Ascending aorta (tissue), 2 donors: ENCODE data around the gene ZC2HC1C. TPM values are rescaled to one million over a fixed set of nuclear protein-coding genes. Genes with fewer than 3 reads are reported as not detected.
"Not testable (repeated sequence)": the region's sequence is repeated elsewhere in the genome, so short reads cannot be mapped to it uniquely, and the experiment has no call there.

ENCODE experiments used
- DNase-seq, 2 donors: peaks; one replicate each; pipeline ENCODE4 v3.0.0-alpha.2; 2019; ENCODE audit warnings: low spot score in 2 of 2
- H3K27ac ChIP-seq, 2 donors: fragments of 200-600 bp; sonication (generic); one replicate each; pipeline ENCODE4 v1.5.1; 2016 to 2017; ENCODE audit warnings: mild to moderate bottlenecking in 1 of 2
- H3K27me3 ChIP-seq: fragments of 200-600 bp; sonication (generic); one replicate; pipeline ENCODE4 v1.5.1; 2017
- H3K36me3 ChIP-seq, 2 donors: fragments of 200-600 bp; sonication (generic); one replicate each; pipeline ENCODE4 v1.5.1; 2016
- H3K4me1 ChIP-seq, 2 donors: fragments of 200-600 bp; sonication (generic); one replicate each; pipeline ENCODE4 v1.5.1; 2016 to 2017; ENCODE audit warnings: mild to moderate bottlenecking in 1 of 2
- H3K4me3 ChIP-seq, 2 donors: fragments of 200-600 bp; sonication (generic); one replicate each; pipeline ENCODE4 v1.5.1; 2016 to 2017; ENCODE audit warnings: mild to moderate bottlenecking in 1 of 2
- H3K9me3 ChIP-seq, 2 donors: fragments of 200-600 bp; sonication (generic); one replicate each; pipeline ENCODE4 v1.5.1; 2016
- intact Hi-C: fragments of 100-400 bp; cut with DNase I; formaldehyde crosslinking; loops from one replicate; pipeline ENCODE4 v1.15.1; 2023
- total RNA-seq: library from RNA; depleted of rRNA; stranded (reverse); fragments of >200 nt; gene quantifications from one replicate; pipeline ENCODE4 v1.1.0, GENCODE V29; 2016
- TF ChIP-seq, protein P1 (sequence below), 3 experiments: fragments of 200-600 bp in 2 of 3; fragments of 450-650 bp in 1 of 3; sonication (generic) in 2 of 3; IDR thresholded peaks; one replicate each; pipeline ENCODE4 v1.5.1; 2016 to 2019; ENCODE audit warnings: antibody characterized with exemption in 3 of 3, mild to moderate bottlenecking in 1 of 3, moderate library complexity in 1 of 3

The ZC2HC1C gene
- total RNA-seq, 1 donor from 2014 or later = not detected

DNA sequence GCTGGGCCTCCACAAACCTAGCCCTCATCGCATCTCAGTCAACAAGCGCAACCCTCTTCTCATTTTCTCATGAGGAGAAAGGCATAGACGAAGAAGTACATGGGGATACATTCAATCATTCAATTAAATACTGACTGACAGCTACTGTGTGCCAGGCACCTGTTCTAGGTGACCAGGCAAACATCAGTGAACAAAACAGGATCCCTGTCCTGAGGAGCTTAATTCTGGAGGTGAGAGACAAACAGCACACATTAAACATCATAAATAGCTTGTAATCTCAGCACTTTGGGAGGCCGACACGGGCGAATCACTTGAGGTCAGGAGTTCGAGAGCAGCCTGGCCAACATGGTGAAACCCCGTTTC is 5.3 kb upstream of the ZC2HC1C start:
- Histone ChIP-seq H3K27me3 (no peaks in the 10 kb centered on the region), H3K4me1 (peaks cover 3 to 9% of the 10 kb centered on the region in 2 donors), H3K36me3 (no peaks in the 10 kb centered on the region), H3K4me3 (peak overlapping the region; percentile 85 to 89), H3K27ac (peak overlapping the region in 1 of 2 donors; percentile 74), H3K9me3 (no peaks in the 10 kb centered on the region)
- intact Hi-C loops = no loop called here
- DNase-seq = no peak
- TF ChIP-seq, protein P1, sequence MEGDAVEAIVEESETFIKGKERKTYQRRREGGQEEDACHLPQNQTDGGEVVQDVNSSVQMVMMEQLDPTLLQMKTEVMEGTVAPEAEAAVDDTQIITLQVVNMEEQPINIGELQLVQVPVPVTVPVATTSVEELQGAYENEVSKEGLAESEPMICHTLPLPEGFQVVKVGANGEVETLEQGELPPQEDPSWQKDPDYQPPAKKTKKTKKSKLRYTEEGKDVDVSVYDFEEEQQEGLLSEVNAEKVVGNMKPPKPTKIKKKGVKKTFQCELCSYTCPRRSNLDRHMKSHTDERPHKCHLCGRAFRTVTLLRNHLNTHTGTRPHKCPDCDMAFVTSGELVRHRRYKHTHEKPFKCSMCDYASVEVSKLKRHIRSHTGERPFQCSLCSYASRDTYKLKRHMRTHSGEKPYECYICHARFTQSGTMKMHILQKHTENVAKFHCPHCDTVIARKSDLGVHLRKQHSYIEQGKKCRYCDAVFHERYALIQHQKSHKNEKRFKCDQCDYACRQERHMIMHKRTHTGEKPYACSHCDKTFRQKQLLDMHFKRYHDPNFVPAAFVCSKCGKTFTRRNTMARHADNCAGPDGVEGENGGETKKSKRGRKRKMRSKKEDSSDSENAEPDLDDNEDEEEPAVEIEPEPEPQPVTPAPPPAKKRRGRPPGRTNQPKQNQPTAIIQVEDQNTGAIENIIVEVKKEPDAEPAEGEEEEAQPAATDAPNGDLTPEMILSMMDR (IDR thresholded peaks at IDR 0.05) = no peak

DNA sequence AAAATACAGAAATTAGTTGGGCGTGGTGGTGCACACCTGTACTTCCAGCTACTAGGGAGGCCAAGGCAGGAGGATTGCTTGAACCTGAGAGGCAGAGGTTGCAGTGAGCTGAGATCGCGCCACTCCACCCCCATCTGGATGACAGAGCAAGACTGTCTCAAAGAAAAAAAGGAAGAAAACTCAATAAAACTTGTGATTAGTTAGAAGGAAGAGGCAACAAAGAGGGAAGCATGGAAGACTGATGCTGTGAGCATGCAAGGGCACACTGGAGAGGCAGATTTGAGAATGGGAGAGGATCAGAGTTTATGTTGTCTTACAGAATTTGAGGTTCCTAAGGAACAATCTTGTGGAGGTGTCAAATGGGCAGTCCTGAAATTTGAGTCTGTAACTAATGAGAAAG is 2.8 kb upstream of the ZC2HC1C start:
- Histone ChIP-seq H3K4me3 (no peak overlapping the region), H3K27me3 (no peaks in the 10 kb centered on the region), H3K4me1 (peaks cover 3 to 15% of the 10 kb centered on the region in 2 donors), H3K9me3 (no peaks in the 10 kb centered on the region), H3K36me3 (no peaks in the 10 kb centered on the region), H3K27ac (no peak overlapping the region)
- intact Hi-C loops = loop anchor here (5.0 kb wide), 1 partner anchor 231 kb away; no protein-coding TSS in a partner anchor
- TF ChIP-seq, protein P1 (IDR thresholded peaks at IDR 0.05) = no peak
- no peak for DNase-seq

DNA sequence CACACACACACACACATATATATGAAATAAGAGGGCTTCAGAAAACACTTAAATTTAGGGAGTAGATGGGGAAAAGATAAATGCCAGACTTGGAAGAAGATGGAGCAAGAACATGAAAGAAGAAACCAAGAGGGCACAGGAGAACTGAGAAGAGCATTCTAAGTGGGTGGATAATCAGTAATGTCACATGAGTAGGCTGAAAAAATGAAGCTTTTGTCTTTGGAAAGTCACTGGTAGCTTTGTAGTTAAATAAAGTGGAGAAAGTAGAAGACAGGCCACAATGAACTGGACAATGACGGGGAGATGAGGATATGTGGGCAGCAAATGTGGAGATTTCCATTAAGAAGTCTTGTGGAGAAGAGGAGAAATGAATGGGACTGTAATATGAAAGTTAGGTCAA is 2.2 kb upstream of the ZC2HC1C start:
- no peaks in the 10 kb centered on the region for H3K27me3 ChIP-seq
- H3K9me3 ChIP-seq = no peaks in the 10 kb centered on the region
- TF ChIP-seq, protein P1 (IDR thresholded peaks at IDR 0.05) = no peak
- no peak for DNase-seq
- peaks cover 3 to 15% of the 10 kb centered on the region in 2 donors for H3K4me1 ChIP-seq
- no peak overlapping the region for H3K27ac ChIP-seq
- H3K4me3 ChIP-seq = no peak overlapping the region
- intact Hi-C loops = loop anchor here (5.0 kb wide), 1 partner anchor 230 kb away; no protein-coding TSS in a partner anchor
- H3K36me3 ChIP-seq = no peaks in the 10 kb centered on the region

DNA sequence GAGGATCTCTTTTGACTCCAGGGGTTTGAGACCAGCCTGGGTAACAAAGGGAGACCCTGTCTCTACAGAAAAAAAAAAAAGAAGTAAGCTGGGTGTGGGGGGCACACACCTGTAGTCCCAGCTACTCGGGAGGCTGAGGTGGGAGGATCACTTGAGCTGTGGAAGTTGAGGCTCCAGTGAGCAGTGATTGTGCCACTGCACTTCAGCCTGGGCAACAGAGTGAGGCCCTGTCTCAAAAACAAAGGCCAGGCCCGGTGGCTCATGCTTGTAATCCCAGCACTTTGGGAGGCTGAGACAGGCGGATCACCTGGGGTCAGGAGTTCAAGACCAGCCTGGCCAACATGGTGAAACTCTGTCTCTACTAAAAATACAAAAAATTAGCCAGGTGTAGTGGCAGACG is 1.7 kb upstream of the ZC2HC1C start:
- intact Hi-C loops = loop anchor here (2.0 to 5.0 kb wide), 2 partner anchors 65 to 230 kb away; partner anchors contain the start of gene EIF2B2
- not testable (repeated sequence) for H3K36me3 ChIP-seq, DNase-seq, H3K9me3 ChIP-seq, H3K27me3 ChIP-seq
- Histone ChIP-seq H3K4me1 (peaks cover 3 to 15% of the 10 kb centered on the region in 2 donors), H3K4me3 (peak overlapping the region in 1 of 2 donors; percentile 84), H3K27ac (peak overlapping the region; percentile 83 to 91)

DNA sequence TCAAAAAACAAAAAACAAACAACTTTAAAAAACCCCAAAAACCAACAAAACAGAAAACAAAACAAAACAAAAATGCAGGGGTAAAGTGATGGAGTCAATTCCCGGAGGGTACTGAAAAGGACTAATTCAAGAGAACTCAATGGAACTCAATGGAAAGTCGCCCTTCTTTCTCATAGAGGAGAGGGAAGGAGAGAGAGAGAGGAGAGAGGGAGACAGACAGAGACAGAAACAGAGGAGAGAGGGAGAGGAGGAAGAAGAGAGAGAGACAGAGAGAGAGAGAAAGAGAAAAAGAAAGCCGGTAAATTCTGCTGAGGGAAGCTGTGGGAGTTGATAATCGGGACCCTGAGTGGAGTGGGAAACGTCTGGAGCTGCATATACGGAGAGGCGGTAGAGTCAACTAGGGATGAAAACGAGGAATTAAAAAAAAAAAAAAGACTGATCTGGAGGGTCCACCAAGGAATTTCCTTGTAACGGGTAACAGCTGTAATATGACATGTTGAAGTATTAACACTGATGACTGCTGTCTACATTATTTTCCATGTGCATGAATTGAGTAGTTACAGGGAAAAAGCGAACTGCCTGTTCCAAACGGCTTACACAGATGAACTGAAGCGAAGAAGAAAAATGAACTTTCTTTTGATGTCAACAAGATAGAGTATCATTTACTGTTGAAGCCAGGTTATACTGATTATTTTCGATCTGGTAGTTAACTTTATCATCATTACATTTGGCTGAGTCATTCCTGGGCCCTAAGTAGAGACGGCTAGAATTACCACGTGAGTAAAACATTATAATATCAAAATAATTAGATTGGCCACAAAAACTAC is 934 bp upstream of the ZC2HC1C start:
- no peak for DNase-seq
- H3K9me3 ChIP-seq = no peaks in the 10 kb centered on the region
- peak overlapping the region; percentile 59 to 84 for H3K4me3 ChIP-seq
- H3K36me3 ChIP-seq = no peaks in the 10 kb centered on the region
- TF ChIP-seq, protein P1 (IDR thresholded peaks at IDR 0.05) = no peak
- H3K27ac ChIP-seq = peak overlapping the region; percentile 83 to 91
- H3K4me1 ChIP-seq = peaks cover 3 to 15% of the 10 kb centered on the region in 2 donors
- H3K27me3 ChIP-seq = no peaks in the 10 kb centered on the region
- intact Hi-C loops = loop anchor here (1.0 to 5.0 kb wide), 4 partner anchors 17 to 229 kb away; partner anchors contain the start of genes EIF2B2 and MLH3

DNA sequence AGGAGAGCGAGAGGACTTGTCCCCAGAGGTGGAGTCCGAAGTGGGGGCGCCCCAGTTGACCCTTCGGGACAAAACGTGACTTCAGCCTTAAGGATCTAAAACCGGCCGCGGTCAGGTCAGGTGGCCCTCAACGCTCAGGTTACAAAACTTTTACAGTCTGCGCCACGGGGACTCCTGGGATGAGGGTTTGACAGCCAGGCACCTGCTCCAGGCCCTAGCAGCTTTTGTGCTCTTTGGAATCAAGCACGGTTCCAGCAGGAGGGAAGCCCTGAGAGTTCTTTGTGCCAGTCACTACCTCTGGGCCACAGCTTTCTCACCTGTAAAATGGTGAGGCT is 337 bp downstream of the ZC2HC1C start:
- peak overlapping the region; percentile 83 to 91 for H3K27ac ChIP-seq
- H3K4me3 ChIP-seq = peak overlapping the region; percentile 59 to 84
- H3K9me3 ChIP-seq = no peaks in the 10 kb centered on the region
- TF ChIP-seq, protein P1 (IDR thresholded peaks at IDR 0.05) = no peak
- no peak for DNase-seq
- H3K27me3 ChIP-seq = no peaks in the 10 kb centered on the region
- peaks cover 0 to 8% of the 10 kb centered on the region in 2 donors for H3K4me1 ChIP-seq
- no peaks in the 10 kb centered on the region for H3K36me3 ChIP-seq
- intact Hi-C loops = loop anchor here (1.0 to 5.0 kb wide), 4 partner anchors 18 to 228 kb away; partner anchors contain the start of genes EIF2B2 and MLH3
